AG08396 (cell line): ENCODE measurements around the gene GJA10.
"Not testable (repeated sequence)": the region's sequence is repeated elsewhere in the genome, so short reads cannot be mapped to it uniquely, and the experiment has no call there.

Experiments
- DNase-seq: peaks from one replicate; pipeline ENCODE4 v3.0.0; 2012; ENCODE audit warnings: low spot score, mixed read lengths

Gene GJA10

DNA sequence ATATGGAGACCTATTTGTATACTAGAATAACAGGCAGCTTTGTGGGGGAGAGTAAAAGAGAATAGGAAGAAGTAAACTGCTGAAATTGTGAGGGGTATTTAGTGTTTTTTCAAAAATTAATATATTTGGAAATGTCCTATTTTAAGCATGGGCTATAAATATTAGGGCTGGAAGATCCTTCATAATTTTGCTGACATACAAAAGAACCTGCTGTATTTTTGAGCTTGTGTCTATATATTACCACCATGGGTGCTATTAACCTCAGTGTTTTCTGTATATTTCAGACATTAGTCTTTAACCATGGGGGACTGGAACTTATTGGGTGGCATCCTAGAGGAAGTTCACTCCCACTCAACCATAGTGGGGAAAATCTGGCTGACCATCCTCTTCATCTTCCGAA lies at the start of gene GJA10:
Gene GJA10, plus strand, starts transcription at position 301 of the 400 bp plus-strand sequence. Its CDS starts 0 bp downstream, at position 301.
- DNase-seq = no peak

DNA sequence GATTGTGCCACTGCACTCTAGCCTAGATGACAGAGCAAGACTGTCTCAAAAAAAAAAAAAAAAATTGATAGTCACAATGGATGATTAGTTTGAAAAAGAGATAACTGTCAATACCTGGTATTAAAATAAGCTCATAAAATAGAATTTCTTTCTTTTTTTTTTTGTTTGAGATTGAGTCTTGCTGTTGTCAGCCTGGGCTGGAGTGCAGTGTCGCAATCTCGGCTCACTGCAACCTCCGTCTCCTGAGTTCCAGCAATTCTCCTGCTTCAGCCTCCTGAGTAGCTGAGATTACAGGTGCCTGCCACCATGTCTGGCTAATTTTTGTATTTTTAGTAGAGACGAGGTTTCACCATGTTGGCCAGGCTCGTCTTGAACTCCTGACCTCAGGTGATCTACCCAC lies 46.8 kb upstream of the GJA10 start:
- not testable (repeated sequence) for DNase-seq

DNA sequence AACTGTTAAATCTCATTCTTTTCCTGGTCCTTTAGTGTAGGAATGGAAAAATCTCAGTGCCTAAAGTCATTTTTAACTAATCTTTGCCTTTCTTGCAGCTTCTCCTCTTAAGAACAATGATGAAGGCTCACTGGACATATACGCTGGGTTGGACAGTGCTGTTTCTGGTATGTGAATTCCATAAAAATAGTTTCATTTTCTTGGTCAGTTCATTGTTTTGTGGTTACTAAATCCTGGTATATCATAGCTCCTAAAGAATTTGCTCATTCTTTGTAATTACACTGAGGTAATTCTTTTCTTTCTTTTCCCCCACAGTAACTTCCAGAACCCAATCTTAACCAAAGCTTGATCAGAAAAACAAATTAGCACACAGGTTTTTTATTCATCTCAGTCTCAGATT lies 41.2 kb upstream of the GJA10 start:
- DNase-seq = peak; percentile 22

DNA sequence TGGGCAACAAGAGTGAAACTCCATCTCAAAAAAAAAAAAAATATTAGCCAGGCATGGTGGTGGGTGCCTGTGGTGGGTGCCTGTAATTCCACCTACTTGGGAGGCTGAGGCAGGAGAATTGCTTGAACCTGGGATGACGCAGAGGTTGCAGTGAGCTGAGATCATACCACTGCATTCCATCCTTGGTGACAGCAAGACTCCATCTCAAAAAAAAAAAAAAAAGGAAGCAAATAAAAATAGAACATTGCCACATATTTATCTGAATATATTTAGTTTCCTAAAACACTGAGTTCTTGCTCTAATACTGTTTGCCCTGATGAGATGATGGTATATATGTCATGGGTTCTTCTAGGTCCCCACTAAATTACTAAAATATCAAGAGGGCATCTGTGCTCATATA lies 36.2 kb upstream of the GJA10 start:
- DNase-seq = no peak

DNA sequence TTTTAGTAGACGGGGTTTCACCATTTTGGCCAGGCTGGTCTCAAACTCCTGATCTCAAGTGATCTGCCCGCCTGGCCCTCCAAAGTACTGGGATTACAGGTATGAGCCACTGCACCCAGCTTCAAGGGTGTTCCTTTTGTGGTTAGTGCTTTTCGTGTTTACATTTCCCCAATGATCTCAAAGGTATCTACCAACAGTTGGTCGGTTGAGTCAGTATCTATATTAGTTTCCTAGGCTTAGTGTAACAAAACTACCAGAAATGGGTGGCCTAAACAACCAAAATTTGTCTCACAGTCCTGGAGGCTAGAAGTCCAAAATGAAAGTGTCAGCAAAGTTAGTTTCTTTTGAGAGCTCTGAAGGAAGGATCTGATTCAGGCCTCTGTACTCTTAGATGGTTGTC lies 34.5 kb upstream of the GJA10 start:
- DNase-seq = no peak

DNA sequence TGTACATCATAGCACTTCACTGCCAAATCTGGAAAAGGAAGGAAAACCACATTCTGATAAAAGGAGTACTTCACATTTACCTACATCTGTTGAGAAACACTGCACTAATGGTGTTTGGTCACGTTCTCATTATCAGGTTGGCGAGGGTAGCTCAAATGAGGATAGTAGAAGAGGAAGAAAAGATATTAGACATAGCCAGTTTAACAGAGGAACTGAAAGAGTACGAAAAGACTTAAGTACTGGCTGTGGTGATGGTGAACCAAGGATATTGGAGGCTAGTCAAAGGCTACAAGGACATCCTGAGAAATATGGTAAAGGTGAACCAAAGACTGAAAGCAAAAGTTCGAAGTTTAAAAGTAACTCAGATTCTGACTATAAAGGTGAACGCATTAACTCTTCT lies 32.0 kb upstream of the GJA10 start:
- no peak for DNase-seq

DNA sequence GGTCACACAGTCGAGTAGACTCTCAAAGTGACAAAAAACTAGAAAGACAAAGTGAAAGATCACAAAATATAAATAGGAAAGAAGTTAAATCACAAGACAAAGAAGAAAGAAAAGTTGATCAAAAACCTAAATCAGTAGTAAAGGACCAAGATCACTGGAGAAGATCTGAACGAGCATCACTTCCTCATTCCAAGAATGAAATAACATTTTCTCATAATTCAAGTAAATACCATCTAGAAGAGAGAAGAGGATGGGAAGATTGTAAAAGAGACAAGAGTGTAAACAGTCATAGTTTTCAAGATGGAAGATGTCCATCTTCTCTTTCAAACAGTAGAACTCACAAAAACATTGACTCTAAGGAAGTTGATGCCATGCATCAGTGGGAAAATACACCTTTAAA lies 31.6 kb upstream of the GJA10 start:
- no peak for DNase-seq

DNA sequence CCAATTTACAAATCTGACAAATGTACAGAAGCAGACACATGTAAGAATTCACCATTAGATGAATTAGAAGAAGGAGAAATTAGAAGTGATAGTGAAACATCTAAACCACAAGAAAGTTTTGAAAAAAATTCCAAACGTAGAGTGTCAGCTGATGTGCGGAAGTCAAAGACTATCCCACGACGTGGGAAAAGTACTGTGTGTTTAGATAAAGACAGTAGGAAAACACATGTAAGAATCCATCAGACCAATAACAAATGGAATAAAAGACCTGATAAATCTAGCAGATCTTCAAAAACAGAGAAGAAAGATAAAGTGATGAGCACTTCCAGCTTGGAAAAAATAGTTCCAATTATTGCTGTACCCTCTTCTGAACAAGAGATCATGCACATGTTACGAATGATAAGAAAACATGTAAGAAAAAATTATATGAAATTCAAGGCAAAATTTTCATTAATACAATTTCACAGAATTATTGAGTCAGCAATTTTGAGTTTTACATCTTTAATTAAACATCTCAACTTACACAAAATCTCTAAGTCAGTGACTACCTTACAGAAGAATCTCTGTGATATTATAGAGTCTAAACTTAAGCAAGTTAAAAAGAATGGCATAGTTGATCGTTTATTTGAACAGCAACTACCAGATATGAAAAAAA lies 28.1 kb upstream of the GJA10 start:
- DNase-seq = no peak

DNA sequence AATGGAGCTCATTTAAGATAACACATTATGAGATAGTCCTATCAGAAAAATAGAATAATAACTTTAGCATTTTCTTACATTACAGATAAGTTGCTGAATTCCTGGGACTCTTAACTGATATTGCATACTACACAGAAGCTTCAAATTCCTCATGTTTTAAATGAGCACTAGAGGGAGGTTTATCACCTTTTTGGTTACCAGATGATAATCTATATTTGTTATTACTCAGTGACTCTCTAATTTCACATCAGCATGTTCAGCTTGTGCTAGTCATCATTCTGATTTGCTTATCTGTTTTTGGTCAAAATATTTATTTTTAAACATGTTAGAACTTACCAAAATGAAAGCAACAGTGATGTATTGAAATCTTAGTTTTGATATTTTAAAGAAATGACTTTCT lies 20.5 kb upstream of the GJA10 start:
- DNase-seq = no peak

DNA sequence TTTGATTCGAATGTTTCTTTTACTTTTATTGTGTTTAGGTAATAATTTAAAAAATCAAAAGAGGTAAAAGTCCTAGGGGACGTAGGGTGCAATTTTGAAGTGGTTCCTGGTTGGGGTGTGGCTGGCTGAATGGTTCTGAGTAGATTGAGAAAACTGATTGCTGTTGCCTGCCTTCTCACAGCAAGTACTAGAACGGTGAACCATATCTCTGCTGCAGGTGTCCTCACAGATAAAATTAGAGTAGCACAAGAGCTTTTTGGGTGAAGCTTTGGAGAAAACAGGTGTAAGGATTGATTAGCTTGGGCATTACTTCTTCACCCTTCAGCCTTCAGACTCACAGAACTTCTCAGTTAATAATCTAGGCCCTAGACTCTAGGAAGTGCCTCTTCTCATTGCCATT lies 19.8 kb upstream of the GJA10 start:
- no peak for DNase-seq

DNA sequence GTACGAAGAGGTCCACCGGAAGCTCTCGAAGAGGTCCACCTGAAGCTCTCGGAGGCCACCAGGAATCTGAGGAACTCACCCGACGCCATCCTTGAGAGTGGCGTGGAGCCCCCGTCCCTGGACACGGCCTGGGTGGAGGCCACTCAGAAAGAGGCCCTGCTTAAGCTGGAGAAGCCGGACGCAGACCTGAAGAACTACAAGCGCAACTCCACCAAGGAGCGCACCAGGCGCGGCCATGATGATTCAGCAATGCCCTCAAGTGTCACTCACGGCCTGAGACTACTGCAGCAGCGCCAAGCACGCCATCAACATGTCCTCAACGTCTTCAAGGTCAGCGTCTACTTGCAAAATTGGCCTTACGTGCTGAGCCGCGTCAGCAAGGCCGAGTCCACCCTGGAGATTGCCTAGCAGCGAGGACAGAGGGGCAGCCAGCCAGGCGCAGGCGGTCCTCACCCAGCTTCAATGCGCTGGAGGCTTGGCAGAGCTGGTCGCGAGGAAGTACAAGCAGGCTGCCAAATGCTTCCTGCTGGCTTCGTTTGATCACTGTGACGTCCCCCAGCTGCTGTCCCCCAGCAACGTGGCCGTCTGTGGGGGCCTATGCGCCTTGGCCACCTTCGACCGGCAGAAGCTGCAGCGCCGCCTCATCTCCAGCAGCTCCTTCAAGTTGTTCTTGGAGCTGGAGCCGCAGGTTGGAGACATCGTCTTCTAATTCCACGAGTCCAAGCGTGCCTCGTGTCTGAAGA lies 7.7 kb upstream of the GJA10 start:
- no peak for DNase-seq

DNA sequence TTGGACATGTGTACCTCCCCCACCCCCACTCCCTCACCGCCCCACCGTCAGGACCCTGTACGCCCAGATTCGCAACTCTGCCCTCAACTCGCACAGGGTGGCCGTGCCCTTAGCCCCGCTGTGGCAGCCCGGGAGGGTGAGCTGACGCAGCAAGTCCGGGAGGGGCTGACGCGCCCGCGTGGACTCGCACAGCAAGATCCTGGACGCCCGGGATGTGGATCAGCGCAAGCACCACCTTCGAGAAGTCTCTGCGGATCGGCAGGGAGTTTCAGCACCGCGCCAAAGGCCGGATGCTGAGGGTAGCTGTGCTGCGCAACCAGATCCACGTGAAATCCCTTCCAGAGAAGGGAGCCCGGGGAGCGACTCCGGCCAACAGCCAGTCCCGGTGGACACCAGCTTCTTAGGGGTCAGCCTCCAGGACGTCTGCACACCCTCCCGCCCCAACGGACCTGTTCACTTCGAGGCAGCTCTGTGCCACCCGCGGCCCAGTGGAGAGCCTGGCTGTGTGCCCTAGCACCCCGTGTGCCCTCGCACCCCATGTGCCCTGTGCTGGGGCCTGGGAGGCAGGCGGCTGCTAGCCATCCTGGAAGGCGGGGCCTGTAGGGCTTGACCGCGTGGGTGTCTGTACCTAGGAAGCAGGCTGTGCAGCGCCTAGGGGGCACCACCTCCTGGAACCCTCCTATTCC lies 6.7 kb upstream of the GJA10 start:
- DNase-seq = peak; percentile 16

DNA sequence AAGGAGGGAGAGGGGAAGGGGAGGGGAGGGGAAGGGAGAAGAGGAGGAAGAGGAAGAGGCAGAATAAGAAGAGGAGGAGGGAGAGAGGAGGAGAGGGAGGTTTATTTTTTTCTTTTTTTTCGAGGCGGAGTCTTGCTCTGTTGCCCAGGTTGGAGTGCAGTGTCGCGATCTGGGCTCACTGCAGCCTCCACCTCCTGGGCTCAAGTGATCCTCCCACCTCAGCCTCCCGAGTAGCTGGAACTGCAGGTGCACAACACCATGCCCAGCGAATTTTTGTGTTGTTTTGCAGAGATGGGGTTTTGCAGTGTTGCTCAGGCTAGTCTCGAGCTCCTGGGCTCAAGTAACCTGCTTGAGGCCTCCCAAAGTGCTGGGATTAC lies 6.1 kb upstream of the GJA10 start:
- DNase-seq = no peak

DNA sequence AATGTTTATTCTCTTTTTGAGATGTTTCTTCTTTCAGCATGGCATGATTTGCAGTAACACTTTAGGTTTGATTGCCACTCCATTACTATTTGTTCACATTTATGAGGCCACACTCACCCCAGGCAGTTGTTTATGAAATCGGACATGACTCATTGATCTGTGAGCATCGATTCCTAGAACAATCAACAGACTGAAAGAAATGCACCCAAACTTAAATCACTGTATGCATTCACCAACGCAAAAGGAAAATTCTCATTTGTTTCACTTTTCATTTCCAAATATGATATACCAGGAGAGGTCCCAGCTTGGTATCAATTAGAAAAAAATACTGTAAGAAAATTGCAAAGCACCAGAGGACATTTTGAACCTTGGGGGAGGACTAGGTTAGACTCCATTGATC lies 5.4 kb upstream of the GJA10 start:
- no peak for DNase-seq

DNA sequence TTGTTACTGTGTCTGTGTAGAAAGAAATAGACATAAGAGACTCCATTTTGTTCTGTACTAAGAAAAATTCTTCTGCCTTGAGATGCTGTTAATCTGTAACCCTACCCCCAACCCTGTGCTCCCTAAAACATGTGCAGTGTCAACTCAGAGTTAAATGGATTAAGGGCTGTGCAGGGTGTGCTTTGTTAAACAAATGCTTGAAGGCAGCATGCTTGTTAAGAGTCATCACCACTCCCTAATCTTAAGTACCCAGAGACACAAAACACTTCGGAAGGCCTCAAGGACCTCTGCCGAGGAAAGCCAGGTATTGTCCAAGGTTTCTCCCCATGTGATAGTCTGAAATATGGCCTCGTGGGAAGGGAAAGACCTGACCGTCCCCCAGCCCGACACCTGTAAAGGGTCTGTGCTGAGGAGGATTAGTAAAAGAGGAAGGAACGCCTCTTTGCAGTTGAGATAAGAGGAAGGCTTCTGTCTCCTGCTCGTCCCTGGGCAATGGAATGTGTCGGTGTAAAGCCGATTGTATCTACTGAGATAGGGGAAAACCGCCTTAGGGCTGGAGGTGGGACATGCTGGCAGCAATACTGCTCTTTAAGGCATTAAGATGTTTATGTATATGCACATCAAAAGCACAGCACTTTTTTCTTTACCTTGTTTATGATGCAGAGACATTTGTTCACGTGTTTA lies 3.3 kb upstream of the GJA10 start:
- not testable (repeated sequence) for DNase-seq

DNA sequence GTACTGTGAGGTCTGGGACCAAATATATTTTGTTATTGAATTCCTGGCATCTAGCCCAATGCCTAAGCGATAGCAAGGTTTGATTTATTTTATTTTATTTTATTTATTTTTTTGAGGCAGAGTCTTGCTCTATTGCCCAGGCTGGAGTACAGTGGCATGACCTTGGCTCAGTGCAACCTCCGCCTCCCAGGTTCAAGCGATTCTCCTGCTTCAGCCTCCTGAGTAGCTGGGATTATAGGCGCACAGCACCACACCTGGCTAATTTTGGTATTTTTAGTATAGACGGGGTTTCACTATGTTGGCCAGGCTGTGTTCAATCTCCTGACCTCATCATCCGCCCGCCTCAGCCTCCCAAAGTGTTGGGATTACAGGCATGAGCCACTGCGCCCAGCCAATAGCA lies 1.7 kb upstream of the GJA10 start:
- not testable (repeated sequence) for DNase-seq

DNA sequence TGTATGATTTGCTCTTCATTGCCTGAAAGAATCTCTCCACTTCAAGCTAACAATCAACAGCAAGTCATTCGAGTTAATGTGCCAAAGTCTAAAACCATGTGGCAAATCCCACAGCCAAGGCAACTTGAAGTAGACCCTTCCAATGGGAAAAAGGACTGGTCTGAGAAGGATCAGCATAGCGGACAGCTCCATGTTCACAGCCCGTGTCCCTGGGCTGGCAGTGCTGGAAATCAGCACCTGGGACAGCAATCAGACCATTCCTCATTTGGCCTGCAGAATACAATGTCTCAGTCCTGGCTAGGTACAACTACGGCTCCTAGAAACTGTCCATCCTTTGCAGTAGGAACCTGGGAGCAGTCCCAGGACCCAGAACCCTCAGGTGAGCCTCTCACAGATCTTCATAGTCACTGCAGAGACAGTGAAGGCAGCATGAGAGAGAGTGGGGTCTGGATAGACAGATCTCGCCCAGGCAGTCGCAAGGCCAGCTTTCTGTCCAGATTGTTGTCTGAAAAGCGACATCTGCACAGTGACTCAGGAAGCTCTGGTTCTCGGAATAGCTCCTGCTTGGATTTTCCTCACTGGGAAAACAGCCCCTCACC lies 1.1 kb downstream of the GJA10 start:
- peak; percentile 74 for DNase-seq

DNA sequence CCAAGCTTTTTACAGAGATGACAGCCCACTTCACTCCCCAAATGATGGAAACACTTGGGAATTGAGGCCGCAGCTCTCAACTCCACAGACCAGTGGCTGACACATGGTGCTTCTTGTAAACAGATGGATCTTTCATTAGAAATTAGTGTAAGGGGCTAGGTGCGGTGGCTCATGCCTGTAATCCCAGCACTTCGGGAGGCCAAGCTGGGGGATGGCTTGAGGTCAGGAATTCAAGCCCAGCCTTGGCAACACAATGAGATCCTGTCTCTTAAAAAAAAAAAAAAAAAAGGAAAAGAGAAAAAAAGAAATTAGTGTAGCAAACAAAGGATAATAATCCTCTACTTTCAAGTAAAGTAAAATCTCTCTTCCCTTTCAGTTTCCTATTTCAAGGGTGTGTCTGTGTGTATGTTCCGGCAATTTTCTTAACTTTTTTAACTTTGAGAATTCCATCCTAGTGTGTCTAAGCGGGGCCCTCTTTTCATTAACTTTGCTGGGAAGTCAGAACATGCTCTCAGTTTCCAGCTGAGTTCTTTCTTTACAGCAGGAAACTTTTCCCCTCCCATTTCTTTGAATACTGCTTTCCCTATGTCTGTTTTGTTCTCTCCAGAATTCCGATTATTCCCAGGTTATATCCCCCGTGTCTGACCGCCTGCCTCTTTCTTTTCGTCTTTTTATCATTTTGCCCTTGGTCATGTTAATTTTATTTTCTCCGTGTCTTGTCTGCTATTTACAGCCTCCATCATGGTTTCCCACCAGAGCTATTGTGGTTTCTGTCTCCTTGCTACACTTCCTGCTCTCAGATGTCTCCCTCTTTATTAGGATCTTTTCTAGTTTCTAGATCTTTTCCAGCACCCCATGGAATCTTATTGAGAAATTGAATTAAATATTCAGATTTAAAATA lies 16.0 kb downstream of the GJA10 start:
- DNase-seq = not testable (repeated sequence)

DNA sequence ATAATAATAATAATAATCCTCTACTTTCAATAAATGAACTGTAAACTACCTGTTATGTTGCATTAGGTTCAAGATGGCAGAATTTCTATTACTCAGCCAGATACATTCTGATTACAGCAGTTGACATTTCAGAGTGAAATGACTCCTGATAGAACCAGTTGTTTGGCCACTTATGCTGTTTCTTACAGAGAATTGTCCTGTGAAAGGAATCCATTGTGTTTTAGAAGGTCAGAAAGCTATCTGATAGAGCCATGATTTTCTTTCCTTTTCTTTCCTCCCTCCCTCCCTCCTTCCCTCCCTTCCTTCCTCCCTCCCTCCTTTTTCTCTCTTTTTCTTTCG lies 16.6 kb downstream of the GJA10 start:
- DNase-seq = no peak

DNA sequence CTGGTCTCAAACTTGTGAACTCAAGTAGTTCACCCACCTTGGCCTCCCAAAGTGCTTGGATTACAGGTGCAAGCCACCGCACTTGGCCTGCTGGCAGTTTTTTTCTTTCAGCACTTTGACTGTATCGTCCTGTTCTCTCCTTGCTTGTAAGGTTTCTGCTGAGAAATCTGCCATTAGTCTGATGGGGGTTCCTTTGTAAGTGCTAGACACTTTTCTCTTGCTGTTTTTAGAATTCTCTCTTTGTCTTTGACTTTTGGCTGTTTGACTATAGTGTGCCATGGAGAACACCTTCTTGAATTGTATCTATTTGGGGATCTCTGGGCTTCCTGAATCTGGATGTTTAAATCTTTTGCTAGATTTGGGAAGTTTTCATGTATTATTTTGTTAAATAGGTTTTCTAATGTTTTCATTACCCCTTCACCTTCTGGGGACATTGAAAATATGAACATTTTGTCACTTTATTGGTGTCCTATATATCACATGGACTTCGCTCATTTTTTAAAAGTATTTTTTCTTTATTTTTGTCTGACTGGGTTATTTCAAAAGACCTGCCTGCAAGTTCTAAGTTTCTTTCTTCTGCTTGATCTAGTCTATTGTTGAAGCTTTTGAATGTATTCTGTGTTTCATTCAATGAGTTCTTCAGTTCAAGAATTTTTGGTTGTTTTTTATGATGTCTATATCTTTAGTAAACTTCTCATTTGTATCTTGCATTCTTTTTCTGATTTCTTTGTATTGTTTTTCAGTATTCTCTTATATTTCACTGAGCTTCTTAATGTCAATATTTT lies 22.1 kb downstream of the GJA10 start:
- DNase-seq = no peak

DNA sequence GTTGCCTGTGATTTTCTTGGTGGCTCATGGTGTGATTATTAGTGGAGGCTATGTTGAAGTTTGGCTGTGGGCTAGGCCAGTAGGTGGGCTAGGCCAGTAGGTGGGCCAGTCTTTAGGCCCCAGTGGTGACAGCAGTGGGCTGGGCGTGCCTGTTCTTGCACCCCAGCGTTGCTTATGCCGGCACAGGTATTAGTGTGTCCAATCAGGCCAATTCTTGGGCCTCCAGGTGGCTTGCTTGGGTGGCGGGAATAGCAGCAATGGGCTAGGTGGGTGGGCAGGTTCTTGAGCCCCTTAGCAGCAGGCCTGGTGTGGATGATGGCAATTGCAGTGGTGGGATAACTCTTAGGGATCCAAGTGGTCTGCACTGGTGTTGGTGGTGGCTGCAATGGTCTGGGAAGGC lies 22.9 kb downstream of the GJA10 start:
- no peak for DNase-seq
